Right lobe of liver (tissue), 4 donors: ENCODE results near the gene CDC42BPA.

Experiments used
- CTCF ChIP-seq, 4 donors: fragments of 200-600 bp in 3 of 4; fragments of 450-650 bp in 1 of 4; IDR thresholded peaks; one replicate each; pipeline versions ENCODE4 v1.5.1 to v1.8.0; 2016 to 2022; ENCODE audit warnings: antibody characterized with exemption in 4 of 4, mild to moderate bottlenecking in 2 of 4
- POLR2A ChIP-seq: fragments of 450-650 bp; IDR thresholded peaks from one replicate; pipeline ENCODE4 v1.6.1; 2017; ENCODE audit warnings: antibody characterized with exemption, mild to moderate bottlenecking
- donor health status: DM: no; HTN: no; CAD: no.
- donor health status: DM: no; HTN: no; CAD: no.
- donor health status: DM: no; HTN: yes; CAD: no.

- no peak for TF ChIP-seq CTCF (IDR thresholded peaks at IDR 0.05)
- no peak for TF ChIP-seq POLR2A
These were observed 77.3 kb downstream of the CDC42BPA start for GRCh38 chr1:227240983-227241382.
